ENCODE results near the gene DCC.

Gene DCC

DNA sequence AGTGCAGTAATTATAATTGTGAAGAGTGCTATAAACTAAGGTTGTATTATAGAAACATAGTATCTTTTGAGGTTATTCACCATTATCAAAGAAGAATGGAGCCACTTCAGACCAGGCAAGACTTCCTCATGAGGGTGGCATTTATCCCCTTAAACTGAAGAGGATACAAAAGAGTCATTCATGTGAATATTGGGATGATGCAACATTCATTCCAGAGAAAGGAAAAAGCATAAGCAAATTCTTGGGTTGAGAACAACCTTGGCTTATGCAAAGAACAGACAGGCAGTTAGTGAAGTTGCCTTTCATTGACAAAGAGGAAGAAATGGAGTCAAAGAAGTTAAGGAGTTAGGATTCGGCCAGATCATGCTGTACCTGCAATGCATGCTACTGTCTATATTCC is 1201.9 kb downstream of the DCC start:
- DNase-seq = no peak

DNA sequence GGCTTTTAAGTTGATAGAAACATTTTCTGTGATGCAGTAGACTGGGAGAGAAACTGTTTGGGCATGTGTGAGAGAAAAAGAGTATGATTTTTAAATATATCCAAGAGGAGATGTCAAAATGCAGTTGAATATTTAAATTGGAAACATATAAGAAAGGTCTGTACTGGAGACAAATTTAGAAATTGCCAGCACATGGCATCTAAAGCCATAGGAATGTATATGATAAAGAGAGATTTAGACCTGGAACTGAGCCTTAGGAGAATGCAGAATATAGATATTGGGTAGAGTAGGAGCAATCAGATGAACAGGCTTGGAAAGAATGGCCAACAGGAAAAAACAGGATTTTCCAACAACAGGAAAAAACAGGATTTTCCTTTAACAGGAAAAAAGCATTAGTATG is 1203.7 kb downstream of the DCC start:
- no peak for DNase-seq

DNA sequence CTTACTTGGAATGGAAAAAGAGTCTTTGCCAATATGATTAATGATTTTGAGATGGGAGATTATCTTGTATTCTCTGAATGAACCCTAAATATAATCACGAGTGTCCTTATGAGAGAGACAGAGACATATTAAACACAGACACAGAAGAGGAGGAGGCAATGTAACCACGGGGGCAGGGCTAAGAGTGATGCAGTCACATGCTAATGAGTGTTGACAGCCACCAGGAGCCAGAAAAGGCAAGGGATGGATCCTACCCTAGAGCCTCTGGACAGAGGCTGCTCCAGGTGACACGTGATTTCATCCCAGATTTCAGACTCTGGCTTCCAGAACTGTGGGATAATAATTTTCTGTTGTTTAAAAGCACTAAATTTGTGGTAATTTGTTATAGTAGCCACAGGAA is 1204.9 kb downstream of the DCC start:
- no peak for DNase-seq

DNA sequence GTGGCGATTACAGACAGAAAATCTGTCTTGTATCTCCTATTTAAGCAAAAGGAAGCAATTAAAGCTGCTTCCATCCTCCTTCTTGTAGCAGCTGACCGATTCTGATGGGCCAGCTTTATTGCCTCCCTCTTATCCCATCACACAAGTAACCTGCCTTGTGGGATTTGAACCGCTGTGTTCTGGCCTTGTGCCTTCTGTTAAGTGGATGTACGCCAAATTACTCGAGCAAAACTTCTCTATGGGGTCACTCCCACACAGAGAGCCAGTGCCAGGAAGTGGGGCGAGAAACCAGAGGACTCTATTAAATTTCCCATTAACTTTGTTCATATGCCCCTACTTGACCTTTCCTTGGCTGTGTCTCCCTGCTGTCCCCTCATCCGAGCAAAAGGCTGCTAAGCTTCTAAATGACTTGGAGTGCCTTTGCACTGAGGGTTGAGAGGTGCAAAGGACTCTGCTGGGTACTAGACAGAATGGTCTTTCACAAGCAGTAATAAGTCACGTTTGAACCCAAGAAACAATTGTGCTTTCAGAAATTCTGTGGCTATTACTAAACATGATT is 1212.0 kb downstream of the DCC start:
- no peak for DNase-seq

DNA sequence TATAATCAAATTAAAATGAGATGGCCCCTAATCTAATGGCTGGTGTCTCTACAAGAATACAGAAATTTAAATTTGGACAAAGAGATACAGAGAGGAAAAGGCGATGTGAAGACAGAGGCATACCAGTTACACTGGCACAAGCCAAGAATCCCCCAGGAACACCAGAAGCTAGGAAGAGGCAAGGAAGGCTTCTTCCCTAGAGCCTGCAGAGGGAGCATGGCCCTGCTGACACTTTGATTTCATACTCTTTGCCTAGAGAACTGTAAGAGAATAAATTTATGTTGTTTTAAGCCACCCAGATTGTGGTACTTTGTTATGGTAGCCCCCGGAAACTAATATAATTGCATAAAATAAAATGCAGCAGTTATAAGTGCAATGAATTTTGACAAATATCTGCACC is 1213.0 kb downstream of the DCC start:
- no peak for DNase-seq

DNA sequence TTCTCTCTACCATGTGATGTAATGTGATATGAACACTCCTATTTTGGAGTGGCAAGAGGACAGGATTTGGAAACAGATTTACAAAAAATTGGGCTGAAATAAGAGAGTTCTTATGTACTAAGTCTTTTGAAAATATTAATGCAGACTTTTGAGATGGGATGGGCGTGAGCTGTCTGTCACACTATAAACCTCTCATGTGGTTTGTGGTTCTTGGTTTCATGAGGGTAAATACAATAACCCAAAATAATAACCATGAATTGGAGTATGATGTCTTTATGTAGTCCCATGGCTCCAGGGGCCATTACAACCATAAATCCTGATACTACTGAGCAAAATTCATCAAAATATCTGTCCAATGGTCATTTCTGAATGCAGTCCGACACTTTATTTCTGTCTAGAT is 1216.5 kb downstream of the DCC start:
- no peak for DNase-seq

DNA sequence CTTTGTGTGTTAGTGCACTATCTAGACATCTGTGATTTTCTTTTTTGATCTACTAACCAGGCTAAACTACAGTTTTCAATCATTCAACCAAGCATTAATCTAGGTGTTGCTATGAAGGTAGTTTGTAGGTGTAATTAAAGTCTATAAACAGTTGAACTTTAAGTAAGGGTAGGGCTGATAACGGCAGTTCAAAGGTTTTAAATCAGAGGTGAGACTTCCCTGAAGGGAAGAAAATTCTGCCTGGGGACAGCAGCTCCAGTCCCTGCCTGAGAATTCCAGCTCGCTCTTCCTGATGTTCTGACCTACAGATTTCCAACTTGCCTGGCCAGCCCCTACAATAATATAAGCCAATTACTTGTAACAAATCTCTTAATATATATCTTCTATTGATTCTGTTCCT is 1220.5 kb downstream of the DCC start:
- no peak for DNase-seq

DNA sequence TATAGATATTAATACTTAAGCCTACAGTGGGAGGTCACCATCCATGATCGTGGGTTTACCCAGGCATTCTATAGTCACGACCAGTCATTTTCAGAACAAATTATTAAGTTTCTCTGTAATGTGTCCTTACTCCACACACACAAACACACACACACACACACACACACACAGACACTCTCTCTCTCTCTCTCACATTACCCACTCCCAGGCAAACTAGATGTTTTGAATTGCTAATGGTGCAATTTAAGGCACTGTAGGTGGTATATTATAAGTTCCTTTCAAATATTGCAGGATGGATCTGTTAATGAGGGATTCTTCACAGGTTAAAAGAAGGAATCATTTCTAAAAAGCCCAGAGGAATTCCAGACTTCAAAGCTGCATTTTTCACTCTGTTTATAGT is 1226.6 kb downstream of the DCC start:
- no peak for DNase-seq

DNA sequence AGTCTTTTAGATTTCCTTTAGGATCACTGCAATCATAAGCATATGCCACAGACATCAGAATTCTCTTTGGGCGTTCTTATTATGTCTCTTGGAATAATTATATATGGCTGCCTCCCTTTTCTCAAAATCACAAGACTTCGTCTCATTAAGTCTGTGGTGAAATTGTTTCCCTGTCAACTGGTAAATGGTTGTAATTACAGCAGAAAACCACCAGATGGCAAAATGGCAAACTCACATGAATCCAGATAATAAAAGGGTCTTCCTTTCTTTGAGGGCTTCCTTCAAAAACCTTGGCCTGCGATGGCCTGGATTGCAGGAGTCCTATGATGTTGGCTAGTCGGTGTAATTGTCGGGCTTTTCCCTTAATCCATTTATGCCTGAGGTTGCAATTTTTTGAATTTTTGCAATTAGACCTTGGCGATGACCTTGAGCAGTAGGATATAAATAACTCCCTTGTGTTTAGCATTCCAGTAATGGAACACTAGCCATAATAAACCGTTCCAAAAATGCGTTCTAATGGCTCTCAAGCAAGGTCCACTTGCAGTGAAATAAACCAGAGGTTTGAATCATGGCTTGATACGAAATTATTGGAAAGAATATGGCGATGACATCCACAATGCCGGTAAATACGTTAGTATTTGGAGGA is 1228.1 kb downstream of the DCC start:
- DNase-seq = no peak
